HL-60 (cell line): ENCODE data around the gene ACVR1.

Experiments
- DNase-seq, 2 experiments: peaks; one replicate each; pipeline ENCODE4 v3.0.0-alpha.2; 2010 to 2020; ENCODE audit warnings: low read depth in 1 of 2, low spot score in 1 of 2
- H3K27ac ChIP-seq: fragments of 250-450 bp; sonication (Bioruptor Pico); replicated peaks from 2 replicates; pipeline ENCODE4 v1.5.1; 2020; ENCODE audit warnings: mild to moderate bottlenecking, moderate library complexity
- H3K27me3 ChIP-seq: fragments of 250-450 bp; sonication (Bioruptor Pico); 2 replicates; pipeline ENCODE4 v1.5.1; 2021; ENCODE audit warnings: mild to moderate bottlenecking, moderate library complexity; ENCODE audit not compliant: insufficient read depth, poor library complexity, severe bottlenecking
- H3K4me3 ChIP-seq: replicated peaks from 2 replicates; pipeline ENCODE4 v1.5.1; 2011; ENCODE audit warnings: mild to moderate bottlenecking, control low read depth, low read length; ENCODE audit not compliant: insufficient read depth
- CTCF ChIP-seq: IDR thresholded peaks from one replicate; pipeline ENCODE4 v1.5.1; 2011; ENCODE audit warnings: low read length, control low read depth, inconsistent platforms; ENCODE audit not compliant: insufficient read depth
- GABPA ChIP-seq: IDR thresholded peaks from 2 replicates; pipeline ENCODE4 v1.6.1; 2012; ENCODE audit warnings: low read depth
- POLR2AphosphoS5 ChIP-seq: IDR thresholded peaks from 2 replicates; pipeline ENCODE4 v1.6.1; 2012; ENCODE audit warnings: low read depth
- REST ChIP-seq: IDR thresholded peaks from 2 replicates; pipeline ENCODE4 v1.6.1; 2012; ENCODE audit warnings: low read depth; ENCODE audit not compliant: insufficient replicate concordance
- SPI1 ChIP-seq: IDR thresholded peaks from 2 replicates; pipeline ENCODE4 v1.6.1; 2012; ENCODE audit warnings: low read depth, mild to moderate bottlenecking, borderline replicate concordance

ACVR1 gene

GRCh38 chr2:157897106-157897971 is 21.2 kb upstream of the ACVR1 start:
- DNase-seq = no peak
- Histone ChIP-seq H3K27me3 (no peaks in the 10 kb centered on the region), H3K27ac (no peak overlapping the region), H3K4me3 (no peak overlapping the region)
- no peak for TF ChIP-seq GABPA
- no peak for TF ChIP-seq CTCF
- TF ChIP-seq POLR2AphosphoS5 = no peak

GRCh38 chr2:157895531-157895930 is 19.4 kb upstream of the ACVR1 start:
- Histone ChIP-seq H3K27me3 (no peaks in the 10 kb centered on the region), H3K4me3 (no peak overlapping the region), H3K27ac (no peak overlapping the region)
- no peak for DNase-seq
- TF ChIP-seq POLR2AphosphoS5 = no peak
- no peak for TF ChIP-seq REST
- no peak for TF ChIP-seq SPI1
- no peak for TF ChIP-seq GABPA
- no peak for TF ChIP-seq CTCF

- no peak for TF ChIP-seq REST
- TF ChIP-seq SPI1 = no peak
- no peak for TF ChIP-seq CTCF
- no peak for TF ChIP-seq GABPA
- TF ChIP-seq POLR2AphosphoS5 = no peak
- Histone ChIP-seq H3K27ac (no peak overlapping the region), H3K4me3 (no peak overlapping the region), H3K27me3 (no peaks in the 10 kb centered on the region)
- peak in 1 of 2 experiments; percentile 14 for DNase-seq
Observed at GRCh38 chr2:157894694-157895435, 18.7 kb upstream of the ACVR1 start.
